Mammary epithelial cell (primary cell): ENCODE measurements around the gene GALNT13.

Experiments used
- CTCF ChIP-seq, 2 donors: IDR thresholded peaks in 1 of 2; conservative IDR thresholded peaks in 1 of 2; 2 replicates each; pipeline ENCODE4 v1.5.1; 2011 to 2012; ENCODE audit warnings: inconsistent platforms in 2 of 2, low read length in 2 of 2, mild to moderate bottlenecking in 2 of 2, control low read depth in 1 of 2, low read depth in 1 of 2; ENCODE audit not compliant: insufficient read depth in 1 of 2; ENCODE audit errors: extremely low read depth in 1 of 2
- EZH2 ChIP-seq: IDR thresholded peaks from 2 replicates; pipeline ENCODE4 v1.6.1; 2012; ENCODE audit warnings: low read length, inconsistent platforms, borderline replicate concordance

GRCh38 chr2:154130821-154131220 lies 259.1 kb downstream of the GALNT13 start:
- TF ChIP-seq CTCF (conservative IDR thresholded peaks at IDR 0.05 in 1 of 2, IDR thresholded peaks at IDR 0.05 in 1 of 2; ENCODE audit: extremely low read depth in 1 of 2, insufficient read depth in 1 of 2, low read depth in 1 of 2, low read length in 2 of 2), result no peak
- TF ChIP-seq EZH2, result no peak
